Fibroblast of lung (primary cell): Measurements from ENCODE around the gene GPSM1.

ENCODE experiments used
- CTCF ChIP-seq, 2 donors: IDR thresholded peaks in 1 of 2; conservative IDR thresholded peaks in 1 of 2; 1 replicate in 1 of 2; 2 replicates in 1 of 2; pipeline ENCODE4 v1.5.1; 2011 to 2012; ENCODE audit warnings: low read length in 2 of 2, control low read depth in 1 of 2, inconsistent platforms in 1 of 2, low read depth in 1 of 2, mild to moderate bottlenecking in 1 of 2
- EZH2 ChIP-seq: IDR thresholded peaks from 2 replicates; pipeline ENCODE4 v1.5.1; 2012; ENCODE audit warnings: low read length, control low read depth, mild to moderate bottlenecking; ENCODE audit errors: missing control alignments

GRCh38 chr9:136376457-136376856, 49.1 kb downstream of the GPSM1 start:
- TF ChIP-seq CTCF (conservative IDR thresholded peaks at IDR 0.05 in 1 of 2, IDR thresholded peaks at IDR 0.05 in 1 of 2; ENCODE audit: low read depth in 1 of 2, low read length in 2 of 2) (no peak), EZH2 (no peak)
